ELR (cell line): ENCODE data around the gene SPPL2C.

Experiments used
- DNase-seq: peaks from one replicate; pipeline ENCODE4 v3.0.0-alpha.2; 2015; ENCODE audit warnings: low read depth

SPPL2C gene, protein sequence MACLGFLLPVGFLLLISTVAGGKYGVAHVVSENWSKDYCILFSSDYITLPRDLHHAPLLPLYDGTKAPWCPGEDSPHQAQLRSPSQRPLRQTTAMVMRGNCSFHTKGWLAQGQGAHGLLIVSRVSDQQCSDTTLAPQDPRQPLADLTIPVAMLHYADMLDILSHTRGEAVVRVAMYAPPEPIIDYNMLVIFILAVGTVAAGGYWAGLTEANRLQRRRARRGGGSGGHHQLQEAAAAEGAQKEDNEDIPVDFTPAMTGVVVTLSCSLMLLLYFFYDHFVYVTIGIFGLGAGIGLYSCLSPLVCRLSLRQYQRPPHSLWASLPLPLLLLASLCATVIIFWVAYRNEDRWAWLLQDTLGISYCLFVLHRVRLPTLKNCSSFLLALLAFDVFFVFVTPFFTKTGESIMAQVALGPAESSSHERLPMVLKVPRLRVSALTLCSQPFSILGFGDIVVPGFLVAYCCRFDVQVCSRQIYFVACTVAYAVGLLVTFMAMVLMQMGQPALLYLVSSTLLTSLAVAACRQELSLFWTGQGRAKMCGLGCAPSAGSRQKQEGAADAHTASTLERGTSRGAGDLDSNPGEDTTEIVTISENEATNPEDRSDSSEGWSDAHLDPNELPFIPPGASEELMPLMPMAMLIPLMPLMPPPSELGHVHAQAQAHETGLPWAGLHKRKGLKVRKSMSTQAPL

DNA sequence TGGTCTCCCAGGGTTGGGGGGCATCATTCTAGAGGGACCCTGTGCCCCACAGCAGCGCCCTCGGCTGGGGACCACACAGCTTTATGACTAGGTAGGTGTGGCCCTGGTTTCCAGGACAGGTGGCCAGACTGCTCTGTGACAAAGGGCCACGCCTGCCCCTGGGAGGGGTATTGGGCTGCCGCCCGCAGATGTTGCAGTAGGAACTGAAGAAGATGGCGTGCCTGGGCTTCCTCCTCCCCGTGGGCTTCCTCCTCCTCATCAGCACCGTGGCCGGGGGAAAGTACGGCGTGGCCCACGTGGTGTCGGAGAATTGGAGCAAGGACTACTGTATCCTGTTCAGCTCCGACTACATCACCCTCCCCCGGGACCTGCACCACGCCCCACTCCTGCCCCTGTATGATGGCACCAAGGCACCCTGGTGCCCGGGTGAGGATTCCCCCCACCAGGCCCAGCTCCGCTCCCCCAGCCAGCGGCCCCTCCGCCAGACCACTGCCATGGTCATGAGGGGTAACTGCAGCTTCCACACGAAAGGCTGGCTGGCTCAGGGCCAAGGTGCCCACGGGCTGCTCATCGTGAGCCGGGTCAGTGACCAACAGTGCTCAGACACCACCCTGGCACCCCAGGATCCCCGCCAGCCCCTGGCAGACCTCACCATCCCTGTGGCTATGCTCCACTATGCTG lies at the start of gene SPPL2C:
Gene SPPL2C, plus strand, starts transcription at position 187 of the 681 bp plus-strand sequence. Its CDS starts 26 bp downstream, at position 213.
- no peak for DNase-seq

DNA sequence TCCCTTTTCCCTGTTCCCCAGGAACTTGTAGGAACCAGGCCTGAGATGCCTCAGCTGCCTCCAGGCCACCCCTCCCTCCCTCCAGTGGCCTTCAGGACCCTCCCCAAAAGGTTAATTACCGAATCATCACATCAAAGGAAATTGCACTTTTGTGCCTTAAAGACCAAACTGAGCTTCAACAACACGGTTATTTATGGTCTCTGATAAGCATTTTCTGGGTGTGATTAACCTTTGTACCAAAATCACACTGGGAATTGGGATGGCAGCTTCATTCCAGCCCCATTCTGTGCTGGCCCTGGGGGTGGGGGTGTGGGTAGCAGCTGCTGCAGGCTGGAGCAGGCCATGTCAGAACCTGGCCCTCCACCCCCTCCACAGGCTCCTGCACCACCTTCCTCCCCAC lies 43.9 kb upstream of the SPPL2C start:
- no peak for DNase-seq

DNA sequence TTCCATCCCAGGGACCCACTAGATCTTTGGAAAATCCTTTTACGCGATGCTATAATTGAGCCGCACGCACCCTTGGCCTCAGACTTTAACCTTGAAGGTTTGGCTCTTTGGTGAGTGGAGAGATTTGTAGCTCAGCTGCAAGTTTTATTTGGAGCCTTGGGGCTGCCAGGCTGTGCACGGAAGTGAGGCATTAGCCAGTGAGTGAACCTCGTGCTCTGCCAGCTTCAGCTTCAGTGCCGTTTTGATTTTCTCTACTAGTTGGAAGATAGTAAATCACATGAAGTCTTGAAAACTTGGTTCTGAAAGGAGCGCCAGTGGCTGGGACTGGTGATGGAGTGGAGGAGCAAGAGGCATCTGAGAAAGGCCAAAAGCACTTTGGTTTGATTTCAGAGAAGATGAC lies 43.3 kb upstream of the SPPL2C start:
- DNase-seq = no peak

DNA sequence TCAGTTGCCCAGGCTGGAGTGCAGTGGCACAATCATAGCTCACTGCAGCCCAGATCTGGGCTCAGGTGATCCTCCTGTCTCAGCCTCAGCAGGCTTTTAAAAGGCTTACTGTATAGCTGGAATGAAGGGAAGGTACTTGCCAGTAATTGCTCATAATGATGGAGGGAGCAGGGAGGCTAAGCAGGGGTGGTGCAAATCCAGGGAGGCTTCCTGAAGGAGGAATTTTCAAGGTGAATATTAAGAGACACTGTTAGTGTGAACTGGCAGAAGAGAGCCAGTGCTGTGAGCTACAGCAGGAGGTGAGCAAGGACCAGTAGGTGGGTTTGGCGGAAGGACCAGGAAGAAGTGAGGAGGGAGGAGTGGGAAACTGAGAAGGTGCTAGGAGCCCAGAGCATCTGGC lies 35.8 kb upstream of the SPPL2C start:
- no peak for DNase-seq

DNA sequence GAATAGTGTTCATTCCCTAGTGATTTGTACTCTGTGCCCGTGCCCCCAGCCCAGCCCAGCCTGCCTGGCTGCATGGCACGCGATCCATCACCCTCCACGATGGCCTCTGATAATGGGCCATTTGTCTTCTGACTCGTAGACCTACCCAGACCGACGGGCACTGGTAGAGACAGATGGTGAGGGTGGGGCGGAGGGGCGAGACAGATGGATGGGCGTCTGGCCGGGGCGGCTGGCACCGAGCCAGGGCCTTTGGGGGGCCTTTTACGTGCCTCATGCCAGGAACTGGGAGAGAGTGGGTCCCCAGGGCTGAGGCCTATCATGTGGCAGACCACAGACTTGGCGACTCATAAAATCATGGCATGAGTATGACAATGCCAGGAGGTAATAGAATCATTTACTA lies 35.2 kb upstream of the SPPL2C start:
- no peak for DNase-seq

DNA sequence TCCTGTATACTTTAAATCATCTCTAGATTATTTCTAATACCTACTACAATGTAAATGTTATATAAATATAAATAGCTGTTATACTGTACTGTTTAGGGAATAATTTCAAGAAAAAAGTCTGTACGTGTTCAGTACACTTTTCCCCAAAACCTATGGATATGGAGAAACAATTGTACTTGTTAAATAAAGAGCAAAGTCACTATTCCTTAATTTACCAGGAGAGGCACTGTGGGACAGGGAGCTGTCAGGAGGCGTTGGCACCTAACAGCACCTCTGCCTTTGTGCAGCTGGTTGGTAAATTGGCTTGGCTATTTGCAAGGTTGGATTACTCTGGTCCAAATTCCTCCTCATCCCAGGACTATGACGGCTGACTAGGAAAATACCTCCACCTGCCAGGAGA lies 32.6 kb upstream of the SPPL2C start:
- DNase-seq = peak; percentile 42

DNA sequence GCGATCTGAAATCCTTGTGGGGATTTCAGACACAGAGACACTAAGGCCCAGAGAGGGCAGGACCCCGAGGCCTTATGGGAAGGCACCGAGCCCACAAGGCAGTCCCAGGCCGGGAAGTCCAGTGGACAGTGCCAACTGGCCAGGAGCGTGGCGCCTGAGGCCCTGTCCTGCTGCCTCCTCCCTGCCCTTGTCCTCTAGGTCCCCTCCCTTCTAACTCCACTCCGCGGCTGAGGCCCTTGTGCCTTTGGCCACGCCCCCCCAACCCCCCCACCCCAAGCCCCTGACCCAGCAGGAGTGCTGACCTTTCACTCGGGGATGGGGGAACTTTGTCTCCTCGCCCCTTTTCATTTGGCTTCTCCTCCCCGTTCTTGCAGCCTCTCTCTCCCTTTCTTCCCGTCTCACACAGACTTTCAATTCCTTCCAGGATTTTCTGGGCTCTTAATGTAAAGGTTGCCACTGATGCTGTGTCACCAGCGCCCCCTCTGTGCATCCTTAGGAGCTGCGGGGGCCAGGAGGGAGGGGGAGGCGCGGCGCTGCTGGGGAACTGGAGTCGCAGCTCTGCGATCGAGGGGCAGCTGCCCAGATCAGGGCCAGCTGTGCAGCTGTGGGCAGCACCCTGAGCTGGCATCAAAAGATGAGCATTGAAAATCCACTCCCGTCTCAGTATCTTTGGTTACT lies 31.5 kb upstream of the SPPL2C start:
- peak; percentile 36 for DNase-seq

DNA sequence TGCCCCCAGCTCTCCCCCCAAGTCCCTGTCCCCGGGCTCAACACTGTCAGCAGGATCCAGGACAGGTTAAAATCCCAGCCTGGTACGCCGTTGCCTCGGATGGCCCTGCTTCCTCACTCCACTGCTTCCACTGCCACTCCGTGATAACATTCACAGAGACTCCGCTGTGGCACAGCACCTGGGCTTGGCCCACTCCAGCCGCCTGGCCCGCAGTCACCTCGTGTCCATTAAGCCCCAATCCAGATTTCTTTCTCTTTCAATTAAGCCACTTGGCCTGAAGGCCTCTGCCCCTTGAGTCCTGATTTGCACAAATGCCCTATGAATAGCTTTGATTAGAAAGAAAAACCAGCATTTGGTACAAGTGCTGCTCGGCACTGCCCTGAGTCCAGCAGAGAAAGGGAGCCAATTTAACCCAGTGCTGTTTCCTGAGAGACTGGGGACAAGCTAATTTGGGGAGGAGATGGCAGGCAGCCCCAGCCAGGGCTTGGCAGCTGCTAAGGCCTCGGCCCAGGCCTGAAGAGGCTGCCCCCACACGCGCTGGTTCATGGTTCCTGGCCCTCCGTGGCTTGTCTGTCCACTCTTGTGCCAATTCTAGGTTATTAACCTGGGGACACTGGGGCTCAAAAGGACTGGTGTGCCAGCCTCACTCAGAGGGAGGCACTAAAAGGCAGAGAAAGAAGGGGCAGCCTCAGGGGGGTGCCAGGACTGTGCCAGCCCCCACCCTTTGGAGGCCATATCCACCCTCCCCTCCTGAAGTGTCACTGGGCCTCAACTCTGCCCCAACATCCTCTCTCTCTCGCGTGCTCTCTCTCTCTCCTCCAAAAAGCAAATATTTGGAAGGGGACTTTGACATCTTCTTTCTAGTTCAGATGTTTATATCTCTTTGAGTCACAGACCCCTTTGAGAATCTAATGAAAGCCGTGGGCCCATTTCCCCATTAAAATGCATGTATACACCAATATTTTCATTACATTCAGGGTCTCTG lies 29.8 kb upstream of the SPPL2C start:
- DNase-seq = no peak

DNA sequence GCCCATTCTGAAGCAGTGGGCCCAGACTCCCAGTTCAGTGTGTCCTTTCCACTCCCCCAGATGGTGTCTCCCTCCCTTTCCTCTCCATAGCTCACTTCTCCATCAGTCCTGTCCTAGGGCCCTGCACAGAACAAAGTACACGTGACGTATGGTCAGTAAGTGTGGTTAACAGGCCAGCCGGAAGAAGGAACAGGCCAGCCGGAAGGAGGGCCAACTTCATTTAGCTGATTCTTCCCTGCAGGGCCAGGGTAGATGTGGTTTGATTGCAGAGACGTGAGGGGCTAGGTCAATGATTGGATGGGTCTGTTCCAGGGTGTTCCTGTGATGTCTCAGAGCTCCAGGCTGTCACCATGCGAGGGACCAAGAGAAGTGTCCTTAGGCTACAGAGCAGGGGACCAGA lies 28.9 kb upstream of the SPPL2C start:
- no peak for DNase-seq

DNA sequence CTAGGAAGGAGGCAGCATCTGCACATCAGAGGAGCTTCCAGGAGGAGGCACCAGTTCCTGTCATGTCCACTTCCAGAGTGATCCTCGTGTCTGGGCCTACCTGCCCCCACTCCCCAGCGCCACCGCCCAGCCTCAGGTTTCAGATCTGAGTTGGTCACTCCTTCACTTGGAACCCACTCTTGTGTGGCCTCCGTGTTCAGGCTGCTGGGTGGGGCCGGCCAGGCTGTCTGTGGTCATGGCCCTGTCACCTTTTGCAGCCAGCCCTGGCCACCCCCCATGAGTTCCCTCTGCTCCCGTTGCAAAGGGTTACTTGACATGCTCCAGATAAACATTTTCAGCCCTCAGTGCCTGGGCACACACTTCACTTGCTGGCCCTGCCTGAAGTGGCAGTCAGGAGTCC lies 26.6 kb upstream of the SPPL2C start:
- no peak for DNase-seq

DNA sequence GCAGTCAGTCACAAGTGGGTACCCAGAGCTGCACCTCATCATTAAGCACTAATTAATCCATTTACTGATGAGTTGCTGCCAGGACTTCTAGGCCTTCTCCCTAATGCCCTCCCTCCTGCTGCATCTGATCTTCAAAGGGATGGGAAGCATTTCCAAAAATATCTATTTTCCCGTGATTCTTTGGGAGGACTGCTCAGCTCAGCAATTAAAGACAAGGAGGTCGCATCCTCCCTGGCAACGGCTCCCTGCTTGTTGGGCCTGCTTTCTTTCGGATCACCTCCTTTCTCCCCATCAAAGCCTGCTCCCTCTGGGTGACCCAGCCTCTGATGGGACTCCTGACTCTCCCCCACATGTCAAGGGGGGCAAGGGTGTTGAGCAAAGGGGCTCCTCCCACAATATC lies 26.0 kb upstream of the SPPL2C start:
- DNase-seq = no peak

DNA sequence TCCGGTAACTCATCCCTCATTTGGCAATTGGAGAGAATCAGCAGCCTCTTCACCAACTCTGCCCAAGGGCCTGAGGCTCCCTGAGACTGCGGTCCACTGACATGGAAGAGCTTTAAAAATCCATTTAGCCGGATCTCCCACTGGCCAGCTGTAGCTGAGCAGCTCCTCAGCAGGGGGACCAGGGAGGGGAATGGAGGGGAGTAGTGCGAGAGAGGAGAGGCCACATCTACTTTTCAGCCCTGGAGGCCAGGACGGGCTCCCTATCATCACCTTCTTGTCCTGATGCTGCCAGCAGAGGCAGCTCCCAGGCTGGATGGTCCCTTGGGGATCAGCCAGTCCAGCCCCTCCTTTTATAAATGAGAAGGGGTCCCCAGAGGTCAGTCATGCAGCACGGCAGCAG lies 25.0 kb upstream of the SPPL2C start:
- DNase-seq = no peak

DNA sequence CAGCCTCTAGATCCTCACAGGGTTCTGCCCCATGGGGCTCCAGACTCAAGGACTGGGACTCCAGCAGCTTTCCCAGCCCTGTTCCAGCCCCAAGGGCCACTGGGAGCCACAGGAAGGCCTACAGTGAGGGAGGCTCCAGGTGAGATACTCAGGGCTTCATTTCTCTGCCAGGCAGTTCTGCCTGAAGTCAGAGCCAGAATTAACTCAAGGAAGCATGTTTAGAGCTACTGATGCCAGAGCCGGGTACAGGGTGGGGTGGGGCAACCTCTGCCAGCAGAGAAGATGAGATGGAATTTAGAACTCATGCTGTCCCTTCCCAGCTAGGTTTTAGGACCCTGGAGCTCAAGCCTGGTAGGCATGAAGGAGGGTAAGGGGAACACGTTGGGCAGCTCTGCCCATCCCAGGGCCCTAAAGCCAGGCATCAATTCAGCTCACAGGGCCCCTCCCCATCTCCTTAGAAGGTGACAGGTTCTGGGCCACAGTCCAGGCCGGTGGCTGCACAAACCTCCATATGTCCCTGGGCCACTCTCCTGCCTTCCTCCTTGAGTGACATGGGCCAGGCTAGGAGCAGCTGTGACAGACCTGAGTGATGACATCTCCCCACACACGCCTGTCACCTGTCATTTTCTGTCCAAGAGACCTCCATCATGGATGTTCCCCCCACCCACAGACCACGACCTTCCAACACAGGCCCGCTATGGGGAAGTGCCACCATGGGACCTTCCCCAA lies 24.5 kb upstream of the SPPL2C start:
- no peak for DNase-seq

DNA sequence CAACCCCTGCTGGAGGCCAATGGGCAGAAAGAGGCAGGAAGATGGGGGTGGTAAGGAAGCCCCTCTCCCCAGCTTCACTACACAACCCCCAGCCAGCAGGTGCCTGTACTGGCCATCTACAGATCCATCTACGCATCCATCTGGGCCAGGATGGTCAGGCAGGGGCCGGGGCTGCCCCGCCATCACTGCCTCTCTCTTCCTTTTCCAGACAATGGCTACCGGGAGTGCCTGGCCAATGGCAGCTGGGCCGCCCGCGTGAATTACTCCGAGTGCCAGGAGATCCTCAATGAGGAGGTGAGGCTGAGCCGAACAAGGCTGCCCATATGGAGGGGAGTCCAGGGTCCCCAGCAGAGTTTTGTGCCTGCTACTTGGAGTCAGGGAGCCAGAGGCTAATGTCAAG lies 23.5 kb upstream of the SPPL2C start:
- no peak for DNase-seq

DNA sequence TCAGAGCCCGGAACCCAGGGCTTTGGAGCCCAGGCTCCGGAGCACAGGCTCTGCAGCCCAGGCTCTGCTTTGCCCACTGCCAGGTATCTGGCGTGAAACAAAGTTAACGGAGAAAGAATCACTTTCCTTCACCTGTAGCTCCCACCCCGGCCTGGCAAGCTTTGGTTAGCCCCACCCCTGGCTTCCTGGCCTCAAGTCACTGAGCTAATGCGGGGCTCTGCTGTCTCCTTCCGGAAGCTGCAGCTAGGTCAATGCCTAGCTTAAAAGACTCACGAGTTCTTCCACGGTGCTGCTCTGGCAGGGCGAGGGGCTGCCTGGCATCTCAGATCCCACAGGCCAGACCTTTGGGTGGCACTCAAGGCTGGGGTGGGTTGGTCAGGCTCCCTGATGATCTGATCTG lies 21.1 kb upstream of the SPPL2C start:
- DNase-seq = no peak

DNA sequence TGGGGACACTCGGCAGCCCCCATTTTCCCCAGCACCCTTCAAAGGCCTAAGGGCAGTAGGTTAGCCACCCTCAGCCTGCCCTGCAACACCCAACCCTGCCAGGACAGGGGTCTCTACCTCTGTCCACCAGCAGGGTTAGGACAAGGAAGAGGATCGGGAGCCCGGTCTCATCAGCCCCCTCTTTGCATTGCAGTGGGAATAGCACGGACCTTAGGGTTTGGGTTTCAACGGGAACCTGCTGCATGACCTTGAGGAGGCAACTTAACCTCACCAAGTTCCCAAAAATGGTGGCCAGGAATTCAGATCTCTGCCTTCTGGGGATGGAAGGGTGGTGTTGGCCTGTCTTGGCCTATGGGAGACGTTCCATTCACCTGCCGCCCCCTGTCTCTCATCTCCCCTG lies 20.2 kb upstream of the SPPL2C start:
- DNase-seq = no peak

DNA sequence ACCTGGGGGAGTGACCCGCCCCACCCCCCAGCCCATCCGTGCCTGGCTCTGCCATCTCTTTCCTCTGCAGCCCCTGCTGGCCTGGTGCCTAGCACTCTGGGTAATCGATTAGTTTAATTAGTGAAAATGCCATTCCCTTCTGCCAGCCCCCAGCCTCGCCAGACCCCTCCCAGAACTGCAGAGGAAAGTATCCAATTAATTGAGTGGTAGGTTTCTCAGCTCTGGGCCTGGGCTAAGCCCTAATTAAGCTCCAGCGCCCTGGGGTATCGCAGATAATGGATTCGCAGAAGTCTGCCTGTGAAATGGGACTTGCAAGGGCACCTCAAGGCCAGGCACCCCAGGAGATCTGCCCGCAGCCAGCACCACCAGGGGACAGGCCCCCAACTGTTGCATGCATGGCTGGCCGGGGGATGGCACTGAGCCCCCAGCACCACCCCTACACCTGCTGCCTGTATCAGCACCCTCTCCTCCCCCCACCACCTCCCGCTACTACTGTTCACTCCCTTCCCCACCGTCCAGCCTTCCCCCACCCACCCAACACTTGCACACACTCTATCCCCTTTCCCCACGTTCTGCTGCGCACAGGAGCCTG lies 19.7 kb upstream of the SPPL2C start:
- DNase-seq = no peak

DNA sequence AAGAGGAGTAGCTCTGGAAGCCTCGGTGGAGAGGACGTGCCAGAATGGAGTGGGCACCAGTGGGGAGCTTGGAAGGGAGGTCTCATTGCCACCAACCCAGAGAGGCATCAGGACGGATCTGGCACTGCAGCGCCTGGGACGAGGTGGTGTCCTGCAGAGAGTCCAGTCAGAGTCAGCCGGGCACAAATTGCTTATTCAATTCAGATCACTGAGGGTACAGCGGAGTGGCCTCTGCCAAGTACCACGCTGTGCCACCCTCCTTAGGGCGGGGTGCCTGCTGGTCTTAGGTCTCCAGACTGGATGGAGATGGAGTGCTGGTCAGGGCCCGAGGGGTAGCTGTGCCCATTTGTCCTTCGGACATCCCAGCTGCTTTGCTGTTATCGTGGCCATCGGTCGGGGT lies 18.9 kb upstream of the SPPL2C start:
- DNase-seq = no peak

DNA sequence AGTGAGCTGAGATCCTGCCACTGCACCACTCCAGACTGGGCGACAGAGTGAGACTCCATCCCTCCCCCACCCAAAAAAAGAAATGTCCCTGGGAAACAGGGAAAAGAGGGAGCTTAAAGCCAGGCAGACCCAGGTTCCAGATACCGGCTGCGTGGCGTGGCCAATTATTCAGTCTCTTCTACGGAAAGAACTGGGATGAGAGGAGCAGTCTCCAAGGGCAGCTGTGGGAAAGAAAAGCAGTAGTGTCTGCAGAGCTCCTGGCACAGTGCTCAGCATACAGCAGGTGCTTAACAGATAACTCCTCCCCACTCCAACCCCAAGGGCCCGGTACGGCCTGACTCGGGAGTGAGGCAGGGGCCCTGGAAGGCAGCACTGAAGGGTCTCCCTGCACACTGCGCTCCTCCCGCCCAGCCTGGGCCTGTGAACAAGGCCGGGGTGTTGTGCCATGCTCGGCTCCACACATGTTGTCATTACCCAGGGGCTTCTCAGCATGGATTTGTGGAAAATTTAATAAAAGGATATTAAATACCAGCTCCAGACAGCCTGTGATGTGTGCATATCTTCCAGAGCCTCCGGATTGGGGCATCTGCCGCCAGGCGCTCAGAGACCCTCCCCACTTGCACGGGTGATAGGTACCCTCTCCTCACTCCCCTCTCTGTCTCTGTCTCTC lies 17.6 kb upstream of the SPPL2C start:
- no peak for DNase-seq

DNA sequence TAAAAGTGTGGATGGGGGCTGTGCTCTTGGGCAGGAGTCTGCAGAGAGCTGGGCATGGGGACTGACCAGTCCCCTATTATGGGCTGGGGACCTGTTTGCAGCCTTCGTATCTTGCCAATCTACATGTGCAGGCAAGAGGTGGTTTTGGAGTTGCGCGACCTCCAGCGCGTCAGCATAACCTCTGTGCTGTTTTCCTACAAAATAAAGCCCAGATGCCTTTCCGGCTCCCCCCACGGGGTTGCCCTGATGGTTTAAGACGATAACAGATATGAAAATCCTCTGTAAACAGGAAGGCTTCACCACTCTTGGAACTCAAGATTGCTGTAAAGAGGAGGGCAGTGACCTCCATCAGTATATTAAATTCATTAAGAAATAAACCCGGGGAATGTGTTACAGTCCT lies 16.5 kb upstream of the SPPL2C start:
- no peak for DNase-seq
